HG02943 (cell line): Measurements from ENCODE around the gene METTL27.
"Not testable (repeated sequence)": the region's sequence is repeated elsewhere in the genome, so short reads cannot be mapped to it uniquely, and the experiment has no call there.

Source experiments
- ATAC-seq: cut with Tn5 transposase; IDR thresholded peaks from one replicate; pipeline ENCODE4 v1.9.1; 2021; ENCODE audit warnings: mild to moderate bottlenecking, low read depth, moderate library complexity; ENCODE audit not compliant: unreplicated experiment

Gene METTL27

GRCh38 chr7:73822319-73823173 lies 19.8 kb downstream of the METTL27 start:
- ATAC-seq: no peak

DNA sequence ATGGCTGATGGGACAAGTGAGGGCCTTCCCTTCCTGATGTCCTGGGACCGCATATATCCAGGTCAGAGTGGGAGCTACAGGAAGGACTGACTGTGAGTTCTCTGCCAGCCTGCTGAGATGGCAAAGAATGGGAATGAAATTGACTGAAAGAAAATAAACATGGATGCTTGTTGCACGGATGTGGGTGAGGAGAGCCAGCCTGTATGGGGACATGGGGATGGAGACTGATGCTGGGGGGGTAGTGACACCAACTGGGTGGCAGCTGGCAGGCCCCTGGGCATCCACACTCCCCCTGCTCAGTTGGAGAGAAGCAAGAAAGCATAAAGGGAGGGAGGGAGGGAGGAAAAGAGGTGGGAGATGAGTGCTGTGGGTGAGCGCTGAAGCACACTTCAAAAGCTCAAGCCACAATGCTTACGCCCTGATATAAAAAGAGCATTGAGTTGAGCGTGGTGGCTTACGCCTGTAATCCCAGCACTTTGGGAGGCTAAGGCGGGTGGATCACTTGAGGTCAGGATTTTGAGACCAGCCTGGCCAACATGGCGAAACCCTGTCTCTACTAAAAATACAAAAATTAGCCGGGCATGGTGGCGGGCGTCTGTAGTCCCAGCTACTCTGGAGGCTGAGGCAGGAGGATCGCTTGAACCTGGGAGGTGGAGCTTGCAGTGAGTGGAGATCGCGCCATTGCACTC lies 20.6 kb downstream of the METTL27 start:
- not testable (repeated sequence) for ATAC-seq

DNA sequence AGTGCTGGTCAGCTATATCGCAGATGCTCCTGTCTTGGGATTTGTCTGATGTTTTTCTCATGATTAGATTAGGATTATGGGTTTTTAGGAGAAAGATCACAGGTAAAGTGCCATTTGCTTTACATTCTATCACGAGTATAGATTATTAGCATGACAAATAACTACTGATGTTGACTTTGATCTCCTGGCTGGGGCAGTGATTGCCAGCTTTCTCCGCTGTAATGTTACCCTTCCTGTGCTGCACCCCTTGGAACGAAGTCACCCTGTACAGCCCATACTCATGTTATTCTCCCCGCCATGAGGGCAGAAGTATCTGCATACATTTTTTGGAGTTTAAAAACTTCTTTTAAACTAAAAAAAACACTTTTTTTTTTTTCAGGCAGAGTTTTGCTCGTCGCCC lies 22.3 kb downstream of the METTL27 start:
- ATAC-seq: no peak

DNA sequence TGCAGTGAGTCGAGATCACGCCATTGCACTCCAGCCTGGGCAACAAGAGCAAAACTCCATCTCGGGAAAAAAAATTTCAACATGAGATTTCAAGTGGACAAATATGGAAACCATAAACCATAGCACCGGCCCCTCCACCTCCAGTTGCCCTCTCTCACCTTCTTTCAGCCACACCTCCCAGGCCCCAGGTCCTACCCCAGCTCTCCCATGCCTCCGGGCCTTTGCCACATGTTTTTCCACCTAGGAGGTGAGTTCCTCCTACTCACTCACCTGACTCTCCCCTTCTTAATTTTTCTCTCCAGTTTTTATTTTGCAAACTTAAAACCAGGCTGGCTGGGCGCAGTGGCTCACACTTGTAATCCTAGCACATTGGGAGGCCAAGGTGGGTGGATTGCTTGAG lies 25.2 kb downstream of the METTL27 start:
- no peak for ATAC-seq

- no peak for ATAC-seq
Measured at GRCh38 chr7:73815436-73815835, 26.9 kb downstream of the METTL27 start.

GRCh38 chr7:73812996-73813395 lies 29.3 kb downstream of the METTL27 start:
- no peak for ATAC-seq

DNA sequence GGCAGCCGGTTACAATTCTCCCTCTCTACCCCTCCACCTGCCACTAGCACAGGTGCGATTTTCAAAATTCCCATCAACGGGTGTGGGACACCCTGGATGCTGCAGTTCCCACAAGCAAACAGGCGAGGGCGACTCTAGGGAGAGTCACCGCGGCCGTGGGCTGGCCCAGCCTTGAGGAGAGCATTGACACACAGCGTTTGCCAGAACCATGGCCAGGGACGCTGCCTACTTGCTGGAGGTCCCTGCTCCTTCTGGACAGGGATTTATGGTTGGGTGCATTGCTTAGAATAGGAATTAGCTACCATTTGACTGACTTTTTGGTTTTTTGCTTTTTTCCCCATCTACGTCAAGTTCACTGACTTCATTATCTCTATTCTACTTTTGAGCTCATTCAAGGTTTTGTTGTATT lies 30.6 kb downstream of the METTL27 start:
- no peak for ATAC-seq

GRCh38 chr7:73810998-73811360 lies 31.3 kb downstream of the METTL27 start:
- ATAC-seq: no peak

GRCh38 chr7:73809467-73809951 lies 32.8 kb downstream of the METTL27 start:
- no peak for ATAC-seq

DNA sequence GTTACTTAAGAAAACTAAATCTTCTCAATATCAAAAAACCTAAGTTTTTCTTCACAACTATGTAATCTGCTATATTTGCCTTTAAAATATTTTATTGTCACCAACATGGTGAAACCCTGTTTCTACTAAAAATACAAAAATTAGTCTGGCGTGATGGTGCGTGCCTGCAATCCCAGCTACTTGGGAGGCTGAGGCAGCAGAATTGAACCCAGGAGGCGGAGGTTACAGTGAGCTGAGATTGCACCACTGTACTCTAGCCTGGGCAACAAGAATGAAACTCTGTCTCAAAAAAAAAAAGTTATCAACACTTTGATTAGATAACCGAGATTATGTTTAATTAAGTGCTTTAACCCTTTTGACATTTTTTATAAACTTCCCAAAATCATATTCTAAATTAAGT lies 39.9 kb downstream of the METTL27 start:
- no peak for ATAC-seq

- ATAC-seq: no peak
Measured at GRCh38 chr7:73801577-73801976, 40.7 kb downstream of the METTL27 start.

DNA sequence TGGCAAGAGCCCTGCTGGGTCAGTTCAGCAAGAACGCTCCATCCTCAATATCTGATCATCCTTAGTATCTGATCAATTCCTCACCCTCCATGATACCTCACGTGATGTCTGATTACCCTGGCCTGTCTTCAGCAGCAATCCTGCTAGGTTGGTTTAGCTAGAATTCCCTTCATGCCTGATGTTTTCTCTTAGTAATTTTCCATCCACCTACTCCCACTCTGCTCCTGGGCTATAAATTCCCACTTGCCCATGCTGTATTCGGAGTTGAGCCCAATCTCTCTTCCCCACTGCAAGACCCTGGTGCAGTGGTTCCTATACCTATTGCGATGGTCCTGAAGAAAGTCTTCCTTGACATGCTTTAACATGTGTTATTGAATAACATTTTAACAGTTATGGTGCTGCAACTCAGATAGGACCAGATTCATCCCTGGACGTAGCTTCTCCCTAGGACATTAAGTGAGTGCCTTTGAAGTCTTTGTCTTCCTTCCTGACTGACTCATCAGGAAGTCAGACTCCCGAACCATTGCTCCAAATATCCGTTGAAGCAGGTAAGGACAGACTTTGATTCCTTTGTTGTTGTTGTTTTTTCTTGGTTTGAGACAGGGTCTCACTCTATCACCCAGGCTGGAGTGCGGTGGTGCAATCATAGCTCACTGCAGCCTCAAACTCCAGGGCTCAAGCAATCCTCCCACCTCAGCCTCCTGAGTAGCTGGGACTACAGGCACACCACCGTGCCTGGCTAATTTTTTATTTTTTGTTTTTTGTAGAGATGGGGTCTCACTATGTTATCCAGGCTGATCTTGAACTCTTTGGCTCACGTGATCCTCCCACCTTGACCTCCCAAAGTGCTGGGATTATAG lies 42.8 kb downstream of the METTL27 start:
- ATAC-seq: no peak

DNA sequence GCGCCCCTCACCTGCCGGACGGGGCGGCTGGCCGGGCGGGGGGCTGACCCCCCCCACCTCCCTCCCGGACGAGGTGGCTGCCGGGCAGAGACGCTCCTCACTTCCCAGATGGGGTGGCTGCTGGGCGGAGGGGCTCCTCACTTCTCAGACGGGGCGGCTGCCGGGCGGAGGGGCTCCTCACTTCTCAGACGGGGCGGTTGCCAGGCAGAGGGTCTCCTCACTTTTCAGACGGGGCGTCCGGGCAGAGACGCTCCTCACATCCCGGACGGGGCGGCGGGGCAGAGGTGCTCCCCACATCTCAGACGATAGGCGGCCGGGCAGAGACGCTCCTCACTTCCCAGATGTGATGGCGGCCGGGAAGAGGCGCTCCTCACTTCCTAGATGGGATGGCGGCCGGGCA lies 45.1 kb downstream of the METTL27 start:
- not testable (repeated sequence) for ATAC-seq

DNA sequence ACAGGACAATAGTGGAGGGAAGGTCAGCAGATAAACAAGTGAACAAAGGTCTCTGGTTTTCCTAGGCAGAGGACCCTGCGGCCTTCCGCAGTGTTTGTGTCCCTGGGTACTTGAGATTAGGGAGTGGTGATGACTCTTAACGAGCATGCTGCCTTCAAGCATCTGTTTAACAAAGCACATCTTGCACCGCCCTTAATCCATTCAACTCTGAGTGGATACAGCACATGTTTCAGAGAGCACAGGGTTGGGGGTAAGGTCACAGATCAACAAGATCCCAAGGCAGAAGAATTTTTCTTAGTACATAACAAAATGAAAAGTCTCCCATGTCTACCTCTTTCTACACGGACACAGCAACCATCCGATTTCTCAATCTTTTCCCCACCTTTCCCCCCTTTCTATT lies 45.7 kb downstream of the METTL27 start:
- ATAC-seq: not testable (repeated sequence)

- not testable (repeated sequence) for ATAC-seq
Measured at GRCh38 chr7:73795188-73795587, 47.1 kb downstream of the METTL27 start.

- ATAC-seq: not testable (repeated sequence)
Measured at GRCh38 chr7:73791170-73791690, 51.1 kb downstream of the METTL27 start.

DNA sequence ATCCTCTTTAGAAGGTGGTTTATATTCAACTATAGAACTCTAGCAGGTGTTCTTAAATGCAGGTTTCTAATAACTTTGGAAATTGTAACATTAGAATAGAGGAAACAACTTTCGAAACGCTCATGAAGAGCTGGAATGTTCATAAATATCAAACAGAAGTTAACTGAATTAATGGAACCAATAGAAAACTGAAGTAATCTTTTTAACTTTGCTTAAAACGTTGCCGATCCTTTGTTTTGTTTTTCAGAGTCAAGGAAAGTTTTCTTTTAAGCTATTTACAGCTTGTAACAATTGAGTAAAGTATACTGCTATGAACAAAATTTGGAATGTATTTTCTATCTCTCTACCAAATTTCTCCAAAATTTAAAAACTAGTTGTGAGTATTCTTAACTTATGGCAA lies 53.3 kb downstream of the METTL27 start:
- ATAC-seq: no peak

DNA sequence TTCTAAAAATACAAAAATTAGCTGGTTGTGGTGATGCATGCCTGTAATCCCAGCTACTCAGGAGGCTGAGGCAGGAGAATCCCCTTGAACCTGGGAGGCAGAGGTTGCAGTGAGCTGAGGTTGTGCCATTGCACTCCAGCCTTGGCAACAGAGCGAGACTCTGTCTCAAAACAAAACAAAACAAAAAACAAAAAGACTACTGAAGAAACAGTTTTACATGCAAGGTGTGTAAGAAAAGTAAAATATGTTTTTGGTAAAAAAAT lies 54.6 kb downstream of the METTL27 start:
- not testable (repeated sequence) for ATAC-seq

- no peak for ATAC-seq
Measured at GRCh38 chr7:73786588-73786987, 55.7 kb downstream of the METTL27 start.
